Left lung (tissue), 10 donors: ENCODE data around the gene MAST3. TPM values are rescaled to one million over a fixed set of nuclear protein-coding genes. Genes with fewer than 3 reads are reported as not detected.
A peak's percentile ranks its signal among the peaks of the same experiment; 100 is the strongest.

ENCODE experiments used
- ATAC-seq: fragments of 200-7000 bp; cut with Tn5 transposase; one replicate; pipeline ENCODE4 v1.9.1; 2020; ENCODE audit warnings: moderate library complexity
- DNase-seq, 4 donors: peaks; one replicate each; pipeline ENCODE4 v3.0.0-alpha.2; 2013 to 2020
- H3K27ac ChIP-seq, 2 donors: fragments of 200-600 bp; sonication (generic) in 1 of 2; one replicate each; pipeline versions ENCODE4 v1.5.0 to v1.8.0; 2020 to 2021
- H3K27me3 ChIP-seq, 2 donors: fragments of 200-600 bp; sonication (generic) in 1 of 2; one replicate each; pipeline versions ENCODE4 v1.5.0 to v1.8.0; 2020 to 2021
- H3K36me3 ChIP-seq, 2 donors: fragments of 200-600 bp; sonication (generic) in 1 of 2; one replicate each; pipeline versions ENCODE4 v1.5.0 to v1.8.0; 2020 to 2021
- H3K4me1 ChIP-seq, 2 donors: fragments of 200-600 bp; one replicate each; pipeline ENCODE4 v1.8.0; 2021
- H3K4me3 ChIP-seq, 2 donors: fragments of 200-600 bp; sonication (generic) in 1 of 2; one replicate each; pipeline versions ENCODE4 v1.5.0 to v1.8.0; 2020 to 2021; ENCODE audit warnings: mild to moderate bottlenecking in 1 of 2
- H3K9me3 ChIP-seq, 2 donors: fragments of 200-600 bp; sonication (generic) in 1 of 2; one replicate each; pipeline versions ENCODE4 v1.5.0 to v1.8.0; 2020 to 2021
- intact Hi-C, 2 donors: fragments of 100-400 bp; cut with DNase I; formaldehyde crosslinking; loops; one replicate each; pipeline versions ENCODE4 v1.11.2 to v1.14.2; 2022
- polyA plus RNA-seq, 6 donors: library from polyadenylated mRNA; unstranded; fragments of 120-200 nt; gene quantifications; one replicate each; pipeline ENCODE4 v1.2.1, GENCODE V29; 2013; ENCODE audit not compliant: insufficient read length in 6 of 6
- total RNA-seq, 2 donors: library from RNA; stranded (reverse); fragmentation: NEBNext Ultra II Directional; extraction: Animal tissue kit (Norgen Biotek cat#: 25700); gene quantifications; one replicate each; pipeline ENCODE4 v1.2.1, GENCODE V29; 2021
- TF ChIP-seq, protein P1 (sequence below), 2 donors: fragments of 200-600 bp; sonication (generic) in 1 of 2; IDR thresholded peaks; one replicate each; pipeline versions ENCODE4 v1.5.0 to v1.8.0; 2021; ENCODE audit warnings: antibody characterized with exemption in 2 of 2
- donor health status: DM: no; HTN: yes; CAD: no.
- donor health status: DM: no; HTN: no; CAD: no.

Gene MAST3
- total and polyA plus RNA-seq, 8 donors = 4.7 to 30.3 (median 6.7) TPM

DNA sequence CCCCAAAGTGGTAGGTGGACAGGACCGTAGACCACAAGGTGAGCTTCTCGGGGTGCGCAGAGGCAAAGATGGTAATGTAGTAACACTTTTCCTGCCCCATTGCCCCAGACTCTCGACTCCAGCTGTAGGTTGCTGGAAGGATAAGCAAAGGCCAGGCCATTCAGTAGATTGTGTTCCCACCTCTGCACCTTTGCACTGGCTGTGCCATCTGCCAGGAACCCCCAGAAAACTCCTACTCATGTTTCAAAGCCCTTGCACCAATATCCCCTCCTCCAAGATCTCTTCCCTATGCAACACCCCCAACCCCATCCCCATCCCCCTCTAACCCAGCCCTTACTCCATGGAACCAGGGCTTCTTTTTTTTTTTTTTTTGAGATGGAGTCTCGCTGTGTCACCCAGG, 29.2 kb upstream of the MAST3 start:
- Histone ChIP-seq H3K36me3 (no peaks in the 10 kb centered on the region), H3K27me3 (peaks cover 0 to 5% of the 10 kb centered on the region in 2 donors), H3K4me3 (no peak overlapping the region), H3K9me3 (no peaks in the 10 kb centered on the region), H3K27ac (no peak overlapping the region), H3K4me1 (no peaks in the 10 kb centered on the region)
- intact Hi-C loops = no loop called here
- DNase-seq = no peak
- TF ChIP-seq, protein P1, sequence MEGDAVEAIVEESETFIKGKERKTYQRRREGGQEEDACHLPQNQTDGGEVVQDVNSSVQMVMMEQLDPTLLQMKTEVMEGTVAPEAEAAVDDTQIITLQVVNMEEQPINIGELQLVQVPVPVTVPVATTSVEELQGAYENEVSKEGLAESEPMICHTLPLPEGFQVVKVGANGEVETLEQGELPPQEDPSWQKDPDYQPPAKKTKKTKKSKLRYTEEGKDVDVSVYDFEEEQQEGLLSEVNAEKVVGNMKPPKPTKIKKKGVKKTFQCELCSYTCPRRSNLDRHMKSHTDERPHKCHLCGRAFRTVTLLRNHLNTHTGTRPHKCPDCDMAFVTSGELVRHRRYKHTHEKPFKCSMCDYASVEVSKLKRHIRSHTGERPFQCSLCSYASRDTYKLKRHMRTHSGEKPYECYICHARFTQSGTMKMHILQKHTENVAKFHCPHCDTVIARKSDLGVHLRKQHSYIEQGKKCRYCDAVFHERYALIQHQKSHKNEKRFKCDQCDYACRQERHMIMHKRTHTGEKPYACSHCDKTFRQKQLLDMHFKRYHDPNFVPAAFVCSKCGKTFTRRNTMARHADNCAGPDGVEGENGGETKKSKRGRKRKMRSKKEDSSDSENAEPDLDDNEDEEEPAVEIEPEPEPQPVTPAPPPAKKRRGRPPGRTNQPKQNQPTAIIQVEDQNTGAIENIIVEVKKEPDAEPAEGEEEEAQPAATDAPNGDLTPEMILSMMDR (IDR thresholded peaks at IDR 0.05) = no peak
- ATAC-seq = no peak

DNA sequence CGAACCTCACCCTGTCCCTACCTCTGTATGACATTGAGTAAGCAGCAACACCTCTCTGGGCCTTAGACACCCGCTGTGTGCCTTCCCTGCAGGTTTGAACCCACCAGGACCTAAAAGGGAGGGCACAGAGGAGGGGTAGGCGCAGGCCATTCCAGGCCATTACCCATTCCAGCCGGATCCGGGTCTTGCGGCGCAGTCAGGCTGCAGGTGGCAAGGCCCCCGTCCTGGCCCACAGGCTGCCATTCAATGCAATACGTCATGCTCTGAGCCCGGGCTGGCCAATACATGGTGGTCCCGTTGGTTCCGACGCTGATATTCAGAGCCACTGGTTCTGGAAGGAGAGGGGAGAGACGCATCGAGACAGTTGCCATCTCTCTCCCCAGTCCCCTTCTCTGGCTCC, 28.2 kb upstream of the MAST3 start:
- no peaks in the 10 kb centered on the region for H3K9me3 ChIP-seq
- H3K27ac ChIP-seq = no peak overlapping the region
- no peak for ATAC-seq

DNA sequence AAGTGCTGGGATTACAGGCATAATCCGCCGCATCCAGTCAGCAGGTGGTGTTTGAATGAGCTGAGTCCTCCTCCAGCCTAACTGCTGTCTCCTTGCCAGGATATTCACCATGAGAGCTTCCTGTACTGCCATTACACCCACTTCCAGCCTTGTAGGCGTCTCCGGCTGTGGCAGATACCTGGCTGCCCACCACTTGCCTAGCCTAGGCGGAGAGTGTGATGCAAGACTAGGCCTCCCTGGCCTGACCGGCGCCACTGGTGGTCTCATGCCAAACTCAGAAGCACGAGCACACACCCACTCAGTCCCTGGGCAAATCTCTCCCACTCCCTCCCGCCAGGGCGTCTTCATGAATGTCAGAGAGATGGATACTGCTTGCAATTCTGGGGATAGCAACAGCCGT, 27.4 kb upstream of the MAST3 start:
- ATAC-seq (peak; percentile 57), DNase-seq (no peak)
- H3K4me1 ChIP-seq = no peaks in the 10 kb centered on the region
- TF ChIP-seq, protein P1 (IDR thresholded peaks at IDR 0.05) = no peak
- no peaks in the 10 kb centered on the region for H3K9me3 ChIP-seq
- no peak overlapping the region for H3K27ac ChIP-seq
- intact Hi-C loops = no loop called here
- H3K4me3 ChIP-seq = no peak overlapping the region
- no peaks in the 10 kb centered on the region for H3K36me3 ChIP-seq
- H3K27me3 ChIP-seq = no peaks in the 10 kb centered on the region

More for the DNA sequence above, 28.2 kb upstream of the MAST3 start:
- intact Hi-C loops = no loop called here
- Histone ChIP-seq H3K27me3 (no peaks in the 10 kb centered on the region), H3K4me3 (no peak overlapping the region), H3K4me1 (no peaks in the 10 kb centered on the region), H3K36me3 (no peaks in the 10 kb centered on the region)
- TF ChIP-seq, protein P1 (IDR thresholded peaks at IDR 0.05) = no peak
- no peak for DNase-seq

DNA sequence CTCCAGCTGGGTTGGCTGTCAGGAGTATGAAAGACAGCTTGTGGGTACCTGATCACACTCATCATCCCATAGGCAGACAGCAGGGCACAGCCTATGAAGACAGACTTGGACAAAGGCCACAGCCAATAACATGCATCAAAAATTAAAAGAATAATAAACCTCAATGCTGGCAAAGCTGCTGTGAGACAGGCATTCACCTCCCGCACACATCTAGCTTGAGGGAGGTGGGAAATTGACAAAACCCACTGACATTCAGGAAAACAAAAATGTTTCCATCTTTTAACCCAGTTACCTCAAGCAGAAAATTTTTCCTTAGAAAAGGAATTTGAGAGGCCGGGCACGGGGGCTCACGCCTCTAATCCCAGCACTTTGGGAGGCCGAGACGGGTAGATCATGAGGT, 25.2 kb upstream of the MAST3 start:
- Histone ChIP-seq H3K36me3 (no peaks in the 10 kb centered on the region), H3K9me3 (no peaks in the 10 kb centered on the region), H3K4me3 (no peak overlapping the region), H3K4me1 (no peaks in the 10 kb centered on the region), H3K27ac (no peak overlapping the region), H3K27me3 (no peaks in the 10 kb centered on the region)
- no peak for ATAC-seq
- DNase-seq = no peak
- TF ChIP-seq, protein P1 (IDR thresholded peaks at IDR 0.05) = no peak
- intact Hi-C loops = no loop called here

DNA sequence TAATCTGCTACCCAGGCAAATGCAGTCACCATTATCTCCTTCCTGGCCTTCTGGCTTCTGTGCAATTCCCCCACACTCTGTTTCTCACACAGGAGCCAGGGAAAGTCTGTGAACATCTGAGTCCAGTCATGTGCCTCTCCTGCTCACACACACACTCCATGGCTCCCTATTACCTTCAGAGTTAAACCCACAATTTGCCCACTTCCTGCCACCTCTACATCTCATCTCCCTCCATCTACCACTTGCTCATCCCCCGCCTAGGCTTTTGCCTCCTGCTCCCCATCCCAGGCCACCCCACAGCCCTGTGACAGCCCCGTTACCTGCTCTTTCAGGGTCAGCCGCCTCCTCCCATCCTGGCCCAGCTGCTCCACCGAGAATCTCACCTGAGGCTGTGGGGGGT, 24.4 kb upstream of the MAST3 start:
- no peaks in the 10 kb centered on the region for H3K4me1 ChIP-seq
- H3K27me3 ChIP-seq = no peaks in the 10 kb centered on the region
- H3K36me3 ChIP-seq = no peaks in the 10 kb centered on the region
- ATAC-seq = no peak
- H3K4me3 ChIP-seq = no peak overlapping the region
- no peak overlapping the region for H3K27ac ChIP-seq
- TF ChIP-seq, protein P1 (IDR thresholded peaks at IDR 0.05) = no peak
- no peaks in the 10 kb centered on the region for H3K9me3 ChIP-seq
- intact Hi-C loops = no loop called here
- no peak for DNase-seq
